ENCODE data around the gene CNOT8.
"Not testable (repeated sequence)": the region's sequence is repeated elsewhere in the genome, so short reads cannot be mapped to it uniquely, and the experiment has no call there.

Gene CNOT8

GRCh38 chr5:154815684-154816247, 42.7 kb upstream of the CNOT8 start:
- TF ChIP-seq ZFX (IDR thresholded peaks at IDR 0.05; ENCODE audit: borderline replicate concordance) (no peak), CTCF (IDR thresholded peaks at IDR 0.05) (no peak)
- H3K27ac ChIP-seq: no peak overlapping the region

- TF ChIP-seq ZFX (IDR thresholded peaks at IDR 0.05; ENCODE audit: borderline replicate concordance) (no peak), CTCF (IDR thresholded peaks at IDR 0.05) (no peak)
- no peak overlapping the region for H3K27ac ChIP-seq
These were observed 41.4 kb upstream of the CNOT8 start for GRCh38 chr5:154816891-154817492.

DNA sequence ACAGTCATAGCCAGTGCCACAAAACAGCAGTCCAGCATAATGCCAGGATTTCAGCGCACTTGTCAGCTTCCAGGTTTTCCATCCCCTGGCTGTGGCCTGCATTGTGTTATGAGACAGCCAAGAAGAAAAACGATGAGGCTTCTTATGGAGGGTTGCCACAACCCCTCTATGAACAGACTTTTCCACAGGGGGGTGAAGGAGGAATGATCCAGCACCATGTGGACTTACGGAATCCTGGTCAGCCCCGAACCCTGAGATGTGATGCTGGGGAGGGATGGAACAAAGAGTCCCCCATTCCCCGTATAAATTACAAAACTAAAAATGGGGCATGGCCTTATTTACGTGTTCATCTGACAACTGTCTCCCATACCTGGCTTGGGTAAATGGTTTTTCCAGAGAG, 40.6 kb upstream of the CNOT8 start:
- no peak for TF ChIP-seq CTCF (IDR thresholded peaks at IDR 0.05)
- TF ChIP-seq ZFX (IDR thresholded peaks at IDR 0.05; ENCODE audit: borderline replicate concordance): no peak
- no peak overlapping the region for H3K27ac ChIP-seq

GRCh38 chr5:154818471-154819116, 39.8 kb upstream of the CNOT8 start:
- H3K27ac ChIP-seq: 0 out of 2 replicates have a peak overlapping the region, but pooled peaks have one; percentile 3
- TF ChIP-seq ZFX (IDR thresholded peaks at IDR 0.05; ENCODE audit: borderline replicate concordance) (no peak), CTCF (IDR thresholded peaks at IDR 0.05) (no peak)

DNA sequence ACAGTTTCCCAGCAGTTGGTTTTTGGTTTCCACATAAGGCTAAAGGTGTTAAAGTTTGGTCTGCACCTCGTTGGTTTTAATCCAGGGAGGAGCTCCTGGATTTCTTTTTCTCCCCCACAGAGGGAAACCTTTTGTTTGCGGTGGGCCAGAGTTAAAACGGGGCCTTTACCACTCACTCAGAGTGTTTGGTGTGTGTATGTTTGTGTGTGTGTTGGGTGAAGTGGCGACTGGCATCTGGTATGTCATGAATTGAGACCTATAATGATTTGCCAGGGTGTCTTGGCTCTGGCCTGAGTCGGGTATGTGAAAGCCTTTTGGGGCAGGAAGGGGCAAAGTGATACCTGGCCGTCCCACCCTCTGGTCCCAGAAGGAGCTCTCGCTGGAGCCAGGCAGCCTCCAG, 38.9 kb upstream of the CNOT8 start:
- TF ChIP-seq CTCF (IDR thresholded peaks at IDR 0.05) (no peak), ZFX (IDR thresholded peaks at IDR 0.05; ENCODE audit: borderline replicate concordance) (no peak)
- no peak overlapping the region for H3K27ac ChIP-seq

DNA sequence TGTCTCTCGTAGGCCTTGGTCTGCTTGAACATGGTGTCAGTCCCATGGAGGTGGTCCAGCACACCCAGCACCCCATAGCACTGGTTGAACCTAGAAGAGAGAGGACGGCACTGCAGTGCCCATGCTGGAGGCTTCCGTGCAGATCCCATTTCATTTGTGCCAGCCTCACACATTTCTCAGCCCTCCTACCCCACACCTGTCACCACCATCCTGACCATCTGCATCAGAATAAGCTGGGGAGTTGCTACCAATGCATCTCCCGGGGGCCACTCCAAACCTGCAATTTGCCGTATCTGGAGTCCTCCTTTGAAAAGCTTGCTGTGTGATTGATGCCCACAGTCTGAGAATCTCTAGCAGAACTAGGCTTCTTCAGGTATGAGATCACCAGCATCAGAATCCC, 38.0 kb upstream of the CNOT8 start:
- TF ChIP-seq CTCF (IDR thresholded peaks at IDR 0.05) (no peak), ZFX (IDR thresholded peaks at IDR 0.05; ENCODE audit: borderline replicate concordance) (no peak)
- no peak overlapping the region for H3K27ac ChIP-seq

- H3K27ac ChIP-seq: not testable (repeated sequence)
These were observed 35.5 kb upstream of the CNOT8 start for GRCh38 chr5:154822896-154823295.

Data from 22Rv1 (cell line).